T-helper 1 cell treated with Interleukin-12 subunit alpha and Interleukin-12 subunit beta and Interleukin-4 antibody, amounts not matched to agents 30 ng/mL and 1 ng/mL, for 36 hours (primary cell): ENCODE measurements around the gene LIN28A. TPM values are rescaled to one million over a fixed set of nuclear protein-coding genes. Genes with fewer than 3 reads are reported as not detected.

Experiments used
- intact Hi-C: fragments of 100-400 bp; cut with micrococcal nuclease; formaldehyde crosslinking; loops from one replicate; pipeline ENCODE4 v1.15.1; 2024
- total RNA-seq: library from RNA; stranded (reverse); gene quantifications from 2 replicates; pipeline ENCODE4 v1.2.3, GENCODE V29; 2022

The LIN28A gene
- total RNA-seq, 1 donor from 2014 or later, result not detected

- intact Hi-C loops, result loop anchor here (1.0 to 10.0 kb wide), 13 partner anchors 40 to 1002 kb away; partner anchors contain the start of genes CEP85, HMGN2, MACO1 and SFN
Observed at GRCh38 chr1:26431979-26432695, 21.5 kb downstream of the LIN28A start, which contains the start of gene DHDDS. Gene DHDDS, plus strand, starts transcription at chr1:26432321. Its CDS starts 625 bp downstream, at chr1:26432946.

DNA sequence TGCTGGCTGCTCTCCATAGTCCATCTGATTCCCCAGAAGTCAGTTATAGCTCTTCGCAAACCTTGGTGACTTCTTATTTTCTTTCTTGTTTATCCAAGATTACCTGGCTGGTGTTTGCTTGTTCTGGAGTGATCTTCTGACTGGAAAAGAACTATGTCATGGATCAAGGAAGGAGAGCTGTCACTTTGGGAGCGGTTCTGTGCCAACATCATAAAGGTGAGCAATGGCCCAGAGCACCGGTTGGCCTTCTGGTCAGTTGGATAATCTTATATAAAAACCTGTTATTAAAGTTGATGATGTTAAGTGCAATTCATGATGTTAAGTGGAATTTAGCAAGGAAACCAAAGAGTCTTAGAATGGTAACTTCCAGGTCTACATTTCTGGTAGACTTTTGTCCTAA lies 22.2 kb downstream of the LIN28A start:
- intact Hi-C loops, result loop anchor here (1.0 to 10.0 kb wide), 13 partner anchors 40 to 1002 kb away; partner anchors contain the start of genes CEP85, HMGN2, MACO1 and SFN

GRCh38 chr1:26434161-26434752 lies 23.6 kb downstream of the LIN28A start:
- intact Hi-C loops, result loop anchor here (5.0 to 10.0 kb wide), 3 partner anchors 397 to 888 kb away; partner anchors contain the start of genes SFN and TMEM222

DNA sequence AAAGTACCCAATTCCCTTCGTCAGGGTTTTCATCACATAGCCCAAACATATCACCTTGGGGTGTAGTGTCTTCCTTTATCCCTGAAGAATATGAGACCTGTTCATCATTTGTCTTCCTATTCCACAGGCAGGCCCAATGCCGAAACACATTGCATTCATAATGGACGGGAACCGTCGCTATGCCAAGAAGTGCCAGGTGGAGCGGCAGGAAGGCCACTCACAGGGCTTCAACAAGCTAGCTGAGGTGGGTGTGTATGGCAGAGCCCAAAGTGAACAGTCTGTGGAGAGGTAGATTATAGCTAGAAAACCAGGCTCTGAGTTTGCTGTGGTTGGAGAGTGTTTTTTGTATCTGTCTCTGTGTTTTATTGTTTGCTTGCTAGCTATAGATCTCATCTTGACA lies 27.4 kb downstream of the LIN28A start:
- intact Hi-C loops, result loop anchor here (10.0 kb wide), 1 partner anchor 427 kb away; the partner anchor contains the start of gene SFN

- intact Hi-C loops, result no loop called here
Observed at GRCh38 chr1:26440259-26440658, 29.6 kb downstream of the LIN28A start.

- intact Hi-C loops, result no loop called here
Observed at GRCh38 chr1:26449868-26450267, 39.3 kb downstream of the LIN28A start.

DNA sequence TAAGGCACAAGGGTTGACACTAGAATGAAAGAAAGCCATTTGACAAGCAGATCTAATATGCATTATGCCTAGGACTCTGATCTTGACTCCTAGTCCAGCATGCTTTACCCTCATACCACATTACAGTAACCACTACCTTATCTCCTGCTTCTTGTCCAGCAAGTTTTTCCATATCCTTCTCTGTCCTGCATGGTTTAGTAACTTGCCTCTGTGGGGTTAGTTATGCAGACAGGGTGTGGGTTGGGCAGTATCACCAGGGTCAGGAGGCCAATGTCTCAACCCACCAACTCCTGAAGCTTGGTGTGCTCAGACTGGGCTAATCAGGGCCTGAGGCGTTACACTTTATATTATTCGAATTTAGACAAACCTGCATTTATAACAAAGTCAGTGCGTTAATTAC lies 40.3 kb downstream of the LIN28A start:
- intact Hi-C loops, result no loop called here

- intact Hi-C loops, result no loop called here
Observed at GRCh38 chr1:26452459-26453183, 42.0 kb downstream of the LIN28A start.

GRCh38 chr1:26459148-26459547 lies 48.5 kb downstream of the LIN28A start:
- intact Hi-C loops, result no loop called here

DNA sequence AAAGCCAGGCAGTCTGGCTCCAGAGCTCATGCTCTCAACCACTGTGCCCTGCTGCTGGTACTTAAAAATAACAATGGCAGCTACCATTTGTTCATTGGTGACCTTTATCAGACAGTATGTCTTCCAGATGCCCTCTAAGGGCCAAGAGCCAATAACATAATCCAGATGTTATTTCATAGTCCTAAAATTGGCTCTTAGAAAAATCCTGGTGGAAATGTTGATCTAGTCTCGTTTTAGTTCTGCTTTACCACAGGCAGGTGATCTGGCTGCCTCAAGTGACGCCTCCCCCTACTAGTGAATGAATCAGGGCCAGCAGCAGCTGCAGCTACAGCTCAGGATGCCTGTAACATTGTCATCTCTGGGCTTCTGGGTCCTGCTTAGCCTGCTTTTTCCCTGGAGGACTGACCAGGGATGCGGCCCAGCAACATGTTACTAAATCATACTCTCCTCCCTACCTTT lies 49.0 kb downstream of the LIN28A start:
- intact Hi-C loops, result no loop called here

- intact Hi-C loops, result no loop called here
Observed at GRCh38 chr1:26468911-26469310, 58.3 kb downstream of the LIN28A start.

GRCh38 chr1:26469558-26469957 lies 58.9 kb downstream of the LIN28A start:
- intact Hi-C loops, result no loop called here

- intact Hi-C loops, result loop anchor here (5.0 to 10.0 kb wide), 5 partner anchors 239 to 1826 kb away; partner anchors contain the start of genes CEP85, MACO1, RSRP1 and SRRM1
Observed at GRCh38 chr1:26470878-26471497, 60.4 kb downstream of the LIN28A start.

DNA sequence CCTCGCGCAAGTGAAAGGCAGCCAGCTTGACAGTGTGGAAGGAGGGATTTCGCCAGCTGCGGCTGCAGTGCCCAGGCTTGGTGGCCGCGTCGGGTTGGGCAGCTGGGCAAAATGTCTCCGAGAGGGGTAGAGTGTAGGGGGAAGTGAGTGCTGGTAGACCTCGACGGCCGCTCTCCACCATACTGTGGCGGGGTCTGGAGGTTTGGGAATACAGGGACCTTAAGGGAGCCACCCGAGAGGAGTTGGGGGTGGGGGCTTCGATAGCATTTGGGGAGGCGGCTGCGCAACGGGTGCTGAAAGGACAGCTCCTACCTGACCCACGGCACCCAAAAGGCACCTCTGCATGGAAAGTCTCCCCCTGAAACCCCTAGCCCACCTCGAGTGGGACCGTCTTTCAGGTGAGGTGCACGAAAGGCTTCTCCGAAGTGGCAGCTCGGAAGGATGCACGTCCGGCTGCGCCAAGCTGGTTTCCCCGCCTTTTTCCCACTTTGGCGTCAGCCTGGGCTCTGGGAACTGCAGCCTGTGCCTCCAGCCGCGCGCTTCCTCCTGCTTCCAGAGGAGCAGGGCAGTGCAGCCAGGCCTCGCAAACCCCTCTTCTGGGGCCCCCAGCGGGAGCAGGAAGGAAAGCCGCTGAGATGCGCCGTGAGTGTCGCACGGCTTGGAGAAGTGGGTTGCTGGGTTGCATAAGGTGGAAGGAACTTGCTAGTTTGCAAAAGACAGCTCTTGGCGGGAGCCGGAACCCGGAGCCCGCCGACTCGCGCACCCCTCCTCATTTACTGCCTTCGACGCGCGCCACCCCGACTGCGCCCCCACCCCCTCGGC lies 61.1 kb downstream of the LIN28A start:
- intact Hi-C loops, result loop anchor here (1.0 to 10.0 kb wide), 13 partner anchors 39 to 1827 kb away; partner anchors contain the start of genes CEP85, DHDDS, MACO1 and PDIK1L

GRCh38 chr1:26472320-26472900 lies 61.8 kb downstream of the LIN28A start, which contains the start of gene HMGN2:
Gene HMGN2, plus strand, starts transcription at chr1:26472440. Its CDS starts 173 bp downstream, at chr1:26472613.
- intact Hi-C loops, result loop anchor here (1.0 to 10.0 kb wide), 13 partner anchors 40 to 1828 kb away; partner anchors contain the start of genes CEP85, DHDDS, MACO1 and PDIK1L

- intact Hi-C loops, result loop anchor here (1.0 to 10.0 kb wide), 16 partner anchors 27 to 1828 kb away; partner anchors contain the start of genes CEP85, DHDDS, MACO1 and PDIK1L
Observed at GRCh38 chr1:26472901-26473845, 62.6 kb downstream of the LIN28A start.

DNA sequence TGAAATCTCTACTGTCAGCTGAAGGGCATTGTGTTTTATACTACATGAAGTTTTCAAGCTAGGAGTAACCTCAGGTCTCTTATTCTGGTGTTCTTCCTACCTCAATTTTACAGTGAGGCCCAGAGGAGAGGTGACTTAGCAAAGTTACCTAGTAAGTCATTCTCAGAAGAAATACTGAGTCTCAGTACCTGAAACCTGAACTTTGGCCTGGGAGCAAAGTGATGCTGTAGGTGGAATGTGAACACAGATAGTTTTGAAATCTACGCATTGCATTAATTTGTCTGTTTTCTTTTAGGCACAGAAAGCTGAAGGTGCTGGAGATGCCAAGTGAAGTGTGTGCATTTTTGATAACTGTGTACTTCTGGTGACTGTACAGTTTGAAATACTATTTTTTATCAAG lies 64.2 kb downstream of the LIN28A start:
- intact Hi-C loops, result loop anchor here (5.0 to 10.0 kb wide), 5 partner anchors 243 to 1830 kb away; partner anchors contain the start of genes CEP85, MACO1, RSRP1 and SRRM1

DNA sequence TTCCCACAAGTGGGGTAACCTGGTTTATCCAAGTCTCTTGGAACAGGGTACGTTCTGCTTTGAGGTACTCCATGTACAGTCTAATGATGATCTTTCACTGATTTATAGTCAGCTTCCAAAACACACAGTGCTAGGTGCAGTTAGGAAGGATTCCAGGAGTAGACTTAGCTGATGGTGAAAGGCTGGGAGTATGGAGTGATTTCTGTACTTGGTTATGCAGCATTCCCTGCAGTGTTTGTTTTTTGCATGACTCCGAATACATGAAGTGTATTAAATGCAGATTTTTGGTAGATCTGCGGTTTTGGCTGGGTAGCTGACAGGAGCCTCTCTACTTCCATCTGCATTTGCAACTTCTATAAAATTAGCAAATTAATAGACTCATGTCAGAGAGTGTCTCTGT lies 65.4 kb downstream of the LIN28A start:
- intact Hi-C loops, result loop anchor here (10.0 kb wide), 3 partner anchors 1041 to 1831 kb away; partner anchors contain the start of genes MACO1, RSRP1 and SRRM1
